ENCODE results near the gene RBM33.

GRCh38 chr7:155802906-155803417 is 158.5 kb downstream of the RBM33 start:
- TF ChIP-seq, protein P1, sequence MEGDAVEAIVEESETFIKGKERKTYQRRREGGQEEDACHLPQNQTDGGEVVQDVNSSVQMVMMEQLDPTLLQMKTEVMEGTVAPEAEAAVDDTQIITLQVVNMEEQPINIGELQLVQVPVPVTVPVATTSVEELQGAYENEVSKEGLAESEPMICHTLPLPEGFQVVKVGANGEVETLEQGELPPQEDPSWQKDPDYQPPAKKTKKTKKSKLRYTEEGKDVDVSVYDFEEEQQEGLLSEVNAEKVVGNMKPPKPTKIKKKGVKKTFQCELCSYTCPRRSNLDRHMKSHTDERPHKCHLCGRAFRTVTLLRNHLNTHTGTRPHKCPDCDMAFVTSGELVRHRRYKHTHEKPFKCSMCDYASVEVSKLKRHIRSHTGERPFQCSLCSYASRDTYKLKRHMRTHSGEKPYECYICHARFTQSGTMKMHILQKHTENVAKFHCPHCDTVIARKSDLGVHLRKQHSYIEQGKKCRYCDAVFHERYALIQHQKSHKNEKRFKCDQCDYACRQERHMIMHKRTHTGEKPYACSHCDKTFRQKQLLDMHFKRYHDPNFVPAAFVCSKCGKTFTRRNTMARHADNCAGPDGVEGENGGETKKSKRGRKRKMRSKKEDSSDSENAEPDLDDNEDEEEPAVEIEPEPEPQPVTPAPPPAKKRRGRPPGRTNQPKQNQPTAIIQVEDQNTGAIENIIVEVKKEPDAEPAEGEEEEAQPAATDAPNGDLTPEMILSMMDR (IDR thresholded peaks at IDR 0.05): no peak
- no peak for TF ChIP-seq MAFK (IDR thresholded peaks at IDR 0.05; ENCODE audit: partially characterized antibody)
- TF ChIP-seq POLR2A (IDR thresholded peaks at IDR 0.05; ENCODE audit: low read length): no peak
- TF ChIP-seq HDAC2 (IDR thresholded peaks at IDR 0.05): no peak
- no peak for TF ChIP-seq RAD21 (conservative IDR thresholded peaks at IDR 0.05 in 1 of 2, IDR thresholded peaks at IDR 0.05 in 1 of 2)
- TF ChIP-seq, protein P2, sequence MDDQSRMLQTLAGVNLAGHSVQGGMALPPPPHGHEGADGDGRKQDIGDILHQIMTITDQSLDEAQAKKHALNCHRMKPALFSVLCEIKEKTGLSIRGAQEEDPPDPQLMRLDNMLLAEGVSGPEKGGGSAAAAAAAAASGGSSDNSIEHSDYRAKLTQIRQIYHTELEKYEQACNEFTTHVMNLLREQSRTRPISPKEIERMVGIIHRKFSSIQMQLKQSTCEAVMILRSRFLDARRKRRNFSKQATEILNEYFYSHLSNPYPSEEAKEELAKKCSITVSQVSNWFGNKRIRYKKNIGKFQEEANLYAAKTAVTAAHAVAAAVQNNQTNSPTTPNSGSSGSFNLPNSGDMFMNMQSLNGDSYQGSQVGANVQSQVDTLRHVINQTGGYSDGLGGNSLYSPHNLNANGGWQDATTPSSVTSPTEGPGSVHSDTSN (IDR thresholded peaks at IDR 0.05): no peak
- TF ChIP-seq CBX8 (IDR thresholded peaks at IDR 0.05): no peak
- TF ChIP-seq SMC3 (IDR thresholded peaks at IDR 0.05): no peak
- TF ChIP-seq ESRRA (IDR thresholded peaks at IDR 0.05; ENCODE audit: borderline replicate concordance, low read length): no peak

All from A549 (cell line).